Central memory CD4-positive, alpha-beta T cell (primary cell): ENCODE results near the gene TSPAN10.

Source experiments
- DNase-seq: peaks from one replicate; pipeline ENCODE4 v3.0.0; 2022

Gene TSPAN10

GRCh38 chr17:81690549-81690948 lies 53.6 kb downstream of the TSPAN10 start:
- DNase-seq: no peak

- no peak for DNase-seq
Measured at GRCh38 chr17:81691196-81691595, 54.2 kb downstream of the TSPAN10 start.

DNA sequence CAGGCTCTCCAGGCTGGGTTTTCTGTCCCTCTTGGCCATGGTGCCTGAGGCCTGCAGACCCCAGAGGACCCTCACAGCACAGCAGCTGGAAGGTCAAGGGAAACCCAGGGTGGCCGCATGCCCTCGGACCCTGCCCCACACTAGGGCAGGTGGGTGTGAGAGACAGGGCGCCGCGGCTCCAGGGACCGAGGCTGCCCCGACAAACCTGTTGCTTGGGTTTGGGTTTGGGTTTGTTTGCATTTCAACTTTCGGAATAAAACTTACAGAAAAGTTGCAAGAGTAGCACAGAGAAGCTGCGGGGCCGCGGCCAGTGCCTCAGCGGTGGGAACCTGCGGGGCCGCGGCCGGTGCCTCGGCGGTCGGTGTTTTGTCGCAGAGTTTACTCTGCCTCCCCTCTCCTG lies 54.6 kb downstream of the TSPAN10 start:
- DNase-seq: no peak

- no peak for DNase-seq
Measured at GRCh38 chr17:81693509-81694210, 56.7 kb downstream of the TSPAN10 start.

DNA sequence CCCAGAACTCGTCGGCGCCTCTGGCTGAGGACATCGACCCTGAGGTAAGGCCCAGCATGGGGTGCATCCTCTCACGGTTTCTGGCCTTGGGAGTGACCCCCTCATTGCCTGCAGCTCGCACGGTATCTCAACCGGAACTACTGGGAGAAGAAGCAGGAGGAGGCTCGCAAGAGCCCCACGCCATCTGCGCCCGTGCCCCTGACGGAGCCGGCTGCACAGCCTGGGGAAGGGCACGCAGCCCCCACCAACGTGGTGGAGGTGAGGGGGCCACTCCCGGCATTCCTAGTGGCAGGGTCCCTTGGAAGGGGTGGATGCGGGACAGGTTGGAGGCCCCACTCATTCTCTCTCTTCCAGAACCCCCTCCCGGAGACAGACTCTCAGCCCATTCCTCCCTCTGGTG lies 57.8 kb downstream of the TSPAN10 start:
- DNase-seq: no peak

- DNase-seq: no peak
Measured at GRCh38 chr17:81695211-81695610, 58.2 kb downstream of the TSPAN10 start.

DNA sequence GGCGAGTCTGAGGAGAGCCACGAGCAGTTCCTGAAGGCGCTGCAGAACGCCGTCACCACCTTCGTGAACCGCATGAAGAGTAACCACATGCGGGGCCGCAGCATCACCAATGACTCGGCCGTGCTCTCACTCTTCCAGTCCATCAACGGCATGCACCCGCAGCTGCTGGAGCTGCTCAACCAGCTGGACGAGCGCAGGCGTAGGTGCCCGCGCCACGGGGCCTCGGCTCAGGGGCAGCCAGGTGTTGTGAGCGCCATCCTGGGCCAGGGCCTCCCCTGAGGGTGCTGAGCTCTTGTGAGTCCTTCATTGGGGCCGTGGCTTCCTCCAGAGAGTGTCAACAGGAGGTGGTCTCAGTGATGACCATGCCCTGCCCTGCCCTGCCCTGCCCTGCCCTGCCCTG lies 58.8 kb downstream of the TSPAN10 start:
- DNase-seq: no peak

DNA sequence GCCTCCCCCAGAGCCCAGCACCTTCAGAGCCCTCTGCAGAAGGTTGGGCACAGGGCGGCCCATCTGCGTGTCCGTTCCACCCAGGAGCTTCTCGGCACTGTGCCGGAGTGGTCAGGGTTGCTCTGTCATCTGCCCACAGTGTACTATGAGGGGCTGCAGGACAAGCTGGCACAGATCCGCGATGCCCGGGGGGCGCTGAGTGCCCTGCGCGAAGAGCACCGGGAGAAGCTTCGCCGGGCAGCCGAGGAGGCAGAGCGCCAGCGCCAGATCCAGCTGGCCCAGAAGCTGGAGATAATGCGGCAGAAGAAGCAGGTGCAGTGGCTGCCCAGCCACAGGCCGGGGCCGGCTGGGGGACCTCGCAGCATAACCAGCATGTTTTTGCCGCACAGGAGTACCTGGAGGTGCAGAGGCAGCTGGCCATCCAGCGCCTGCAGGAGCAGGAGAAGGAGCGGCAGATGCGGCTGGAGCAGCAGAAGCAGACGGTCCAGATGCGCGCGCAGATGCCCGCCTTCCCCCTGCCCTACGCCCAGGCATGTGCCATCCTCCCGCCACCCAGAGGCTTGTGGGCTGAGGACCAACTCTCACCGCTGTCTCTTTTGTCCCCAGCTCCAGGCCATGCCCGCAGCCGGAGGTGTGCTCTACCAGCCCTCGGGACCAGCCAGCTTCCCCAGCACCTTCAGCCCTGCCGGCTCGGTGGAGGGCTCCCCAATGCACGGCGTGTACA lies 59.4 kb downstream of the TSPAN10 start:
- DNase-seq: no peak

DNA sequence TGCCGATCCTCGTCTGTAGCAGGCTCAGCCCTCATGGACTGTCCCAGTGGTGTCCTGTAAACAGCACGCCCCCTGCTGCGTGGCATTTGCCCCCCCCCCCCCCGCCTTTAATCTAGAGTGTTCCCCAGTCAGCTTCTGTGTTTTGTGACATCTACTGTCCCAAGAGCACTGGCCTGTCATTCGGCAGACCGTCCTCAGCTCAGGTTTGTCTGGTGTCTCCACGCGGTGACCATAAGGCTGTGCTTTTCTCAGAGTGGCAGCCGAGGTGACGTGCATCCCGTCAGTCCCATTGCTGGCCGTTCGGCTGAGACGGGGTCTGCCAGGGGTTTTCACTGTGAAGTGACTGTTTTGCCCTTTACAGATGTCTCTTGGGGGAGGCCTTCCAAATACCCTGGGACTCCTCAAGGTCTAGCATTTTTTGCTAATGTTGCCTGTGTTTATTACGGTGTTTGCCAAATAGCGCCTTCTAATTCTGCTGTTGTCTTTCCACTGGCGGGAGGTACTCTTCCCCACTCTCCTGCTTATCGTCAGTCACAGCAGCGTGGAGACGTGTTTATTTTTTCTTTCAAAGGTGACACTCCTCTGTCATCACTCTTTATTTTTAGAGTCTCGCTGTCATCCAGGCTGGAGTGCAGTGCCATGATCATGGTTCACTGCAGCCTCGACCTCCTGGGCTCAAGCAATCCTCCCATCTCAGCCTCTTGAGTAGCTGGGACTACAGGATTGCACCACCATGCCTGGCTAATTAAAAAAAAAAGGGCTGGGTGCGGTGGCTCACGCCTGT lies 60.5 kb downstream of the TSPAN10 start:
- no peak for DNase-seq
